ENCODE data around the gene FLYWCH2. TPM values are rescaled to one million over a fixed set of nuclear protein-coding genes. Genes with fewer than 3 reads are reported as not detected.
A peak's percentile ranks its signal among the peaks of the same experiment; 100 is the strongest.

Gene FLYWCH2
- total and polyA plus RNA-seq, 2 of the 8 experiments (the other 6 are each of a cell fraction or from before 2014, with no cell fraction given): 16.4 to 30.7 TPM

- H3K79me1 ChIP-seq (ENCODE audit: low read depth, low read length): 0 out of 2 replicates have a peak, but pooled peaks cover 3% of the 10 kb centered on the region
- H2BK15ac ChIP-seq (ENCODE audit: low read length): no peak overlapping the region
- no peak overlapping the region for H3K23ac ChIP-seq (ENCODE audit: insufficient read length)
- FAIRE-seq (no peak), DNase-seq (ENCODE audit: low read depth in 1 of 2, low spot score in 2 of 2) (no peak)
- H2BK120ac ChIP-seq (replicated peaks; ENCODE audit: low read depth, low read length): no peak overlapping the region
- no peak overlapping the region for H4K8ac ChIP-seq (ENCODE audit: extremely low read depth, insufficient read depth, low read length)
- no peaks in the 10 kb centered on the region for H3K27me3 ChIP-seq (replicated peaks in 1 of 4; ENCODE audit: control insufficient read depth in 3 of 4, extremely low read depth in 1 of 4, insufficient read depth in 3 of 4, low read length in 3 of 4)
- peaks cover 4 to 15% (median 10%) of the 10 kb centered on the region in 4 experiments for H3K4me1 ChIP-seq (replicated peaks in 1 of 4; ENCODE audit: control insufficient read depth in 3 of 4, insufficient read depth in 4 of 4, low read length in 3 of 4)
- H3K4me2 ChIP-seq (ENCODE audit: insufficient read depth in 1 of 2, low read depth in 2 of 2, low read length in 2 of 2): peak overlapping the region in 1 of 2 experiments; percentile 16; a peak in 1 of 4 replicates
- no peak overlapping the region for H3K4me3 ChIP-seq (ENCODE audit: extremely low read depth in 1 of 4, insufficient read depth in 2 of 4, low read depth in 3 of 4, low read length in 4 of 4)
- H3K4ac ChIP-seq (replicated peaks; ENCODE audit: insufficient read length, low read depth, low read length): no peak overlapping the region
- H3K27ac ChIP-seq (ENCODE audit: low read depth, low read length): no peak overlapping the region
- H2BK20ac ChIP-seq (ENCODE audit: low read length): no peak overlapping the region
- no peak overlapping the region for H2BK5ac ChIP-seq (ENCODE audit: low read depth, low read length)
- H3K18ac ChIP-seq (ENCODE audit: extremely low read depth, low read length): no peak overlapping the region
- H3K14ac ChIP-seq (ENCODE audit: insufficient read length): no peak overlapping the region
- H2BK12ac ChIP-seq (ENCODE audit: low read depth, low read length): no peak overlapping the region
- no peak overlapping the region for H2AFZ ChIP-seq (ENCODE audit: low read length)
- no peak overlapping the region for H3K9ac ChIP-seq (replicated peaks in 1 of 4; ENCODE audit: extremely low read depth in 1 of 4, low read depth in 3 of 4, low read length in 3 of 4)
- ChIA-PET POLR2A (ENCODE audit: partially characterized antibody) (interaction anchor here (1.0 kb wide), 1 partner anchor 10 kb away, joined by 3 read pairs; no protein-coding TSS in a partner anchor), CTCF (ENCODE audit: partially characterized antibody) (interaction anchor here (0.7 to 10.4 kb wide), 32 partner anchors 13 to 153 kb away, joined by 3 to 98 read pairs (median 5); partner anchors contain the start of genes FLYWCH1, FLYWCH2 and PRSS21)
- 87% methylated on average over 5 of the region's 5 CpGs; no CpG with 5 or more reads in 1 of the 2 experiments for WGBS, 2 experiments (ENCODE audit: extremely low coverage in 1 of 2, insufficient coverage in 1 of 2, insufficient read length in 1 of 2, insufficient replicate concordance in 2 of 2, low coverage in 1 of 2, low lambda C conversion rate in 2 of 2, missing lambda C conversion rate in 1 of 2)
- no peaks in the 10 kb centered on the region for H3K9me3 ChIP-seq (ENCODE audit: insufficient read depth in 2 of 2, low read depth in 1 of 2, low read length in 1 of 2)
- peaks cover 0 to 3% (median 0%) of the 10 kb centered on the region in 4 experiments; a peak in 2 of 8 replicates for H3K36me3 ChIP-seq (ENCODE audit: control insufficient read depth in 2 of 4, insufficient read depth in 4 of 4, low read length in 3 of 4)
- no peaks in the 10 kb centered on the region for H4K20me1 ChIP-seq (replicated peaks in 1 of 2; ENCODE audit: control insufficient read depth in 1 of 2, insufficient read depth in 2 of 2, low read length in 2 of 2)
- no peak overlapping the region for H3K56ac ChIP-seq (replicated peaks; ENCODE audit: insufficient read length, low read depth, low read length)
- H2AK5ac ChIP-seq (ENCODE audit: low read depth, low read length): no peak overlapping the region
- no peak overlapping the region for H4K91ac ChIP-seq (replicated peaks; ENCODE audit: insufficient read length, low read length)
- H3K23me2 ChIP-seq (ENCODE audit: low read depth, low read length): no peaks in the 10 kb centered on the region; the same call in 1 of the 2 replicates
- no peak overlapping the region for H4K5ac ChIP-seq (ENCODE audit: insufficient read length, low read depth, low read length)
- no peaks in the 10 kb centered on the region for H3K79me2 ChIP-seq (ENCODE audit: control insufficient read depth in 1 of 2, insufficient read depth in 2 of 2, low read length in 2 of 2)
- TF ChIP-seq RFX5 (IDR thresholded peaks at IDR 0.05; ENCODE audit: borderline replicate concordance, low read depth, low read length): no peak
- no peak for TF ChIP-seq KDM4A (IDR thresholded peaks at IDR 0.05; ENCODE audit: low read depth, low read length, severe bottlenecking)
- no peak for TF ChIP-seq SIN3A (conservative IDR thresholded peaks at IDR 0.05 in 1 of 2, IDR thresholded peaks at IDR 0.05 in 1 of 2; ENCODE audit: low read depth in 1 of 2, low read length in 2 of 2)
- no peak for TF ChIP-seq EGR1 (IDR thresholded peaks at IDR 0.05; ENCODE audit: borderline replicate concordance, low read depth, low read length)
- TF ChIP-seq TAF1 (IDR thresholded peaks at IDR 0.05; ENCODE audit: low read depth, low read length): no peak
These were observed 43.6 kb downstream of the FLYWCH2 start for GRCh38 chr16:2926650-2926999.
